GM23248 (cell line): ENCODE data around the gene DNAH11.

ENCODE experiments used
- EZH2 ChIP-seq: fragments of 200-600 bp; sonication (generic); IDR thresholded peaks from 2 replicates; pipeline ENCODE4 v1.6.1; 2018; ENCODE audit warnings: antibody characterized with exemption, mild to moderate bottlenecking; ENCODE audit not compliant: insufficient read depth, poor library complexity, severe bottlenecking
- EZH2phosphoT487 ChIP-seq: fragments of 200-600 bp; sonication (generic); IDR thresholded peaks from 2 replicates; pipeline ENCODE4 v1.6.1; 2018; ENCODE audit warnings: antibody characterized with exemption, moderate library complexity, mild to moderate bottlenecking, low read depth; ENCODE audit not compliant: insufficient read depth

DNA sequence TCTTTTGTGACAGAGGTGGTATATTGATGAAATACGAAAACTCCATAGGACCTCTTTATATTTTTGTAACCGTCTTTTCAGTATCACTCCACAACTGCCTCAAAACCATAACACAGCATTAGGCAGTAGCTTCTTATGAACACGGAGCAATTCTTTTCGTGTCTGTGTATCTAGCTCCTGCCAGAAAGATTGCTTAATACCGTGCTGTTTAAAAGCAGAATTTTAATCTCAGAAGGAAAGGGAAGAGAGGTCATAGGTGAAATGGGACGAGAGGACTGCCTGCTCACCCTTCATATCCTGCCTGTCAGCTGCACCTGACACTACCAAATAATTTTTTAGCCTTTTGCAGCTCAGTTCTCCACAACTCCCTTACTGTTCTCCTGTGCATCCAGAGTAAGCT, 200.7 kb downstream of the DNAH11 start:
- TF ChIP-seq EZH2, result no peak
- TF ChIP-seq EZH2phosphoT487, result no peak
